ENCODE results near the gene FSHB. TPM values are rescaled to one million over a fixed set of nuclear protein-coding genes. Genes with fewer than 3 reads are reported as not detected.

The FSHB gene
- not detected for total RNA-seq

DNA sequence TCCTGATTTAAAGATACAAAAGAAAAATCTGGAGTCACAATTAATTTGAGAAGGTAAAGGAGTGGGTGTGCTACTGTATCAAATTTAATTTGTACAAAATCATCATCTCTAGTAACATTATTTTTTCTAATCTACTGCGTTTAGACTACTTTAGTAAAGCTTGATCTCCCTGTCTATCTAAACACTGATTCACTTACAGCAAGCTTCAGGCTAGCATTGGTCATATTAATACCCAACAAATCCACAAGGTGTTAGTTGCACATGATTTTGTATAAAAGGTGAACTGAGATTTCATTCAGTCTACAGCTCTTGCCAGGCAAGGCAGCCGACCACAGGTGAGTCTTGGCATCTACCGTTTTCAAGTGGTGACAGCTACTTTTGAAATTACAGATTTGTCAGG is at the start of gene FSHB:
Gene FSHB, plus strand, starts transcription at position 301 of the 400 bp plus-strand sequence. CDS start 889 bp downstream, outside the sequence.
- H3K36me3 ChIP-seq, result no peaks in the 10 kb centered on the region
- H3K9me3 ChIP-seq, result no peaks in the 10 kb centered on the region
- in situ Hi-C loops (cut with MboI; ENCODE audit: low pct_ligation_motif_present in 1 of 4, low pct_unique_long_range_greater_than_20kb in 1 of 4, low sequenced_read_pairs in 3 of 4), result loop anchor here in 1 of 4 donors (10.0 kb wide), 1 partner anchor 56 kb away; no protein-coding TSS in a partner anchor
- DNase-seq, result no peak
- no peaks in the 10 kb centered on the region for H3K4me1 ChIP-seq
- TF ChIP-seq POLR2AphosphoS5 (IDR thresholded peaks at IDR 0.05), result no peak
- no peak for TF ChIP-seq CTCF (IDR thresholded peaks at IDR 0.05)
- no peak for TF ChIP-seq EP300 (IDR thresholded peaks at IDR 0.05; ENCODE audit: low read depth)
- TF ChIP-seq POLR2A (IDR thresholded peaks at IDR 0.05), result no peak
- H3K27me3 ChIP-seq, result no peaks in the 10 kb centered on the region
- 85 to 90% methylated on average over 3 of the region's 3 CpGs for WGBS, 2 donors (ENCODE audit: low coverage in 1 of 2)
- H3K4me3 ChIP-seq, result no peak within 1 kb of the TSS
- intact Hi-C loops (cut with DNase I; ENCODE audit: low total_unique reads), result no loop called here
- H3K27ac ChIP-seq, result no peak within 1 kb of the TSS

DNA sequence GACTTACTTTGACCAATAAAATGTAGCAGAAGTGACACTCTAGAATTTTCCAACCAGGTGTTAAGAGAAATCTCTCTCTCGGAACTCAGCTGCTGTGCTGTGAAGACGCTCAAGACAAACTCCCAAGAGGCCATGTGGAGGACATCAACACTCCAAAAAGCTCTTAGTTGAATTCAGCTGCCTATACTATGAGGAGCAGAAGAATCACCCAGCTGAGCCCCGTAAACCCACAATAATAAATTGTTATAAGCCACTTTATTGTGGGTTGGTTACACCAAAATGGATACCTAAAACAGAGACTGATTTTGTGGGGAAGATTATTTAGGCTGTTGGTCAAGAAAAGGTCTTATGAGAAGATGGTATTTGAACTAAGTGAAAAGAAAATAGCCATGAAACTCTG is 44.1 kb upstream of the FSHB start:
- WGBS, 2 donors (ENCODE audit: low coverage in 1 of 2), result 79 to 80% methylated on average over 1 to 3 of the region's 3 CpGs
- Histone ChIP-seq H3K27ac (no peak overlapping the region), H3K4me3 (no peak overlapping the region), H3K36me3 (no peaks in the 10 kb centered on the region), H3K27me3 (no peaks in the 10 kb centered on the region), H3K9me3 (peaks cover 0 to 2% of the 10 kb centered on the region in 2 donors), H3K4me1 (no peaks in the 10 kb centered on the region)
- TF ChIP-seq POLR2AphosphoS5 (IDR thresholded peaks at IDR 0.05) (no peak), CTCF (IDR thresholded peaks at IDR 0.05) (no peak), POLR2A (IDR thresholded peaks at IDR 0.05) (no peak), EP300 (IDR thresholded peaks at IDR 0.05; ENCODE audit: low read depth) (no peak)
- in situ Hi-C loops (cut with MboI; ENCODE audit: low pct_ligation_motif_present in 1 of 4, low pct_unique_long_range_greater_than_20kb in 1 of 4, low sequenced_read_pairs in 3 of 4) (no loop called here), intact Hi-C loops (cut with DNase I; ENCODE audit: low total_unique reads) (no loop called here)
- DNase-seq, result no peak

- DNase-seq, result no peak
- in situ Hi-C loops (cut with MboI; ENCODE audit: low pct_ligation_motif_present in 1 of 4, low pct_unique_long_range_greater_than_20kb in 1 of 4, low sequenced_read_pairs in 3 of 4), result no loop called here
- TF ChIP-seq CTCF (IDR thresholded peaks at IDR 0.05) (no peak), POLR2AphosphoS5 (IDR thresholded peaks at IDR 0.05) (no peak), POLR2A (IDR thresholded peaks at IDR 0.05) (no peak), EP300 (IDR thresholded peaks at IDR 0.05; ENCODE audit: low read depth) (no peak)
- Histone ChIP-seq H3K9me3 (no peaks in the 10 kb centered on the region), H3K27me3 (no peaks in the 10 kb centered on the region), H3K27ac (no peak overlapping the region), H3K4me1 (no peaks in the 10 kb centered on the region), H3K36me3 (no peaks in the 10 kb centered on the region), H3K4me3 (no peak overlapping the region)
- intact Hi-C loops (cut with DNase I; ENCODE audit: low total_unique reads), result no loop called here
Observed at GRCh38 chr11:30192620-30193019, 38.2 kb upstream of the FSHB start.

DNA sequence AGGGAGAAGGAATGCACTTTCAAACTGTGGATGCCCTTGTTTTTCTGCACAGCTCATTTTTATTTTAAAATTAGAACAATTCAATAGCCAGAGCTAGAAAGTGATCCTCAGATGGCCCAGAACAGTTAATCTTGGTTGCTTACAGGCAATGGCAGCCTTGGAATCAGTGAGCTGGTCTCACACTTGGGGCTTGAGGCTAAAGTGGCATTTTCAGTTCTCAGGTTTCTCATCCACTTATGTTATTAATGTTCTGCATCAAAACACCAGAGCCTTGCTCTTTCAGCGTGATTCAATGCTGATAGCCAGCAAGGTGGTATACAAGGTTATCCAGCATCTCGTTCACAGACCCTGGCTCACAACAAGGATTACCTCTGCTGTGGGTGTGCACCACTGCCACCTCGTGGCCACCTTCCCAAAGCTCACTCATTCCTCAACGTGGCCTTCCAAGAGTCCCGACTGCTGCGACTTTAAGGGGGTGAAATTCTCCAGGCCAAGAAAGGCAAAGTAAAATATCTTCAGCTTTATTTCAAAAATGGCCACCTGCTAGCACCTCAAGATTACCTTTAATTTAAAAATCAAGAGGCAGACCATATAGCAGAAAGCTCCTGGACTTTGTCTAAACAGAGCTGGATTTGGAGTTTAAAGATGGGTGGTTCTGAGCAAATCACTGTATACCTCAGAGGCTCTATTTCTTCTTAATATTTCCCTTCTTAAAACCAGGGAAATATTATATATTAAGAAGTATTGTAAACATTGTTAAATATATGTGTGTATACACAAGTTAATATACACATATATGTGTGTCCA is 34.2 kb upstream of the FSHB start:
- DNase-seq, result peak; percentile 43
- no peak overlapping the region for H3K27ac ChIP-seq
- 10% methylated on average over 6 of the region's 6 CpGs; no CpG with 5 or more reads in 1 of the 2 donors for WGBS, 2 donors (ENCODE audit: low coverage in 1 of 2)
- no peaks in the 10 kb centered on the region for H3K4me1 ChIP-seq
- H3K4me3 ChIP-seq, result no peak overlapping the region
- no peaks in the 10 kb centered on the region for H3K36me3 ChIP-seq
- intact Hi-C loops (cut with DNase I; ENCODE audit: low total_unique reads), result no loop called here
- TF ChIP-seq EP300 (IDR thresholded peaks at IDR 0.05; ENCODE audit: low read depth), result no peak
- peak; percentile 47 to 68 (median 54) for TF ChIP-seq CTCF (IDR thresholded peaks at IDR 0.05)
- H3K9me3 ChIP-seq, result no peaks in the 10 kb centered on the region
- no peaks in the 10 kb centered on the region for H3K27me3 ChIP-seq
- in situ Hi-C loops (cut with MboI; ENCODE audit: low pct_ligation_motif_present in 1 of 4, low pct_unique_long_range_greater_than_20kb in 1 of 4, low sequenced_read_pairs in 3 of 4), result no loop called here
